SU-DHL-6 (cell line): ENCODE data around the gene SUGCT.

Experiments used
- H2AFZ ChIP-seq: fragments of 200-600 bp; sonication (generic); 2 replicates; pipeline ENCODE4 v1.6.1; 2014; ENCODE audit warnings: low read depth, mild to moderate bottlenecking, moderate library complexity, mixed read lengths, antibody characterized with exemption, low read length; ENCODE audit not compliant: severe bottlenecking
- H3F3A ChIP-seq: fragments of 200-600 bp; shearing (Covaris generic); 2 replicates; pipeline ENCODE4 v1.6.0; 2016; ENCODE audit warnings: antibody characterized with exemption, mild to moderate bottlenecking; ENCODE audit not compliant: insufficient read depth
- H3K27ac ChIP-seq: fragments of 200-600 bp; sonication (generic); 2 replicates; pipeline ENCODE4 v1.5.1; 2016; ENCODE audit warnings: low read depth, mild to moderate bottlenecking, low read length, moderate library complexity, mixed read lengths
- H3K27me3 ChIP-seq: fragments of 200-600 bp; sonication (generic), shearing (Covaris generic); 2 replicates; pipeline ENCODE4 v1.6.0; 2014; ENCODE audit warnings: mild to moderate bottlenecking, low read length
- H3K36me3 ChIP-seq: fragments of 200-600 bp; sonication (generic); 2 replicates; pipeline ENCODE4 v1.6.1; 2014; ENCODE audit warnings: mild to moderate bottlenecking, low read length, mixed read lengths
- H3K4me2 ChIP-seq: fragments of 300-600, 200-600 bp; shearing (Covaris generic), sonication (generic); 2 replicates; pipeline ENCODE4 v1.6.0; 2014; ENCODE audit warnings: low read length, low read depth, mild to moderate bottlenecking; ENCODE audit not compliant: poor library complexity, severe bottlenecking
- H3K4me3 ChIP-seq: fragments of 200-600 bp; sonication (generic); 2 replicates; pipeline ENCODE4 v1.5.1; 2014; ENCODE audit warnings: antibody characterized with exemption, low read length, mild to moderate bottlenecking, mixed read lengths; ENCODE audit not compliant: insufficient read depth, poor library complexity, severe bottlenecking
- H3K79me2 ChIP-seq: fragments of 200-600 bp; sonication (generic); 2 replicates; pipeline ENCODE4 v1.6.1; 2014; ENCODE audit warnings: mild to moderate bottlenecking, low read length, moderate library complexity; ENCODE audit not compliant: insufficient read depth
- H3K9ac ChIP-seq: fragments of 200-600 bp; sonication (generic); 2 replicates; pipeline ENCODE4 v1.7.0; 2014; ENCODE audit warnings: mild to moderate bottlenecking, low read length
- H3K9me2 ChIP-seq: fragments of 200-600 bp; sonication (generic); replicated peaks from 2 replicates; pipeline ENCODE4 v1.6.1; 2014; ENCODE audit warnings: low read length; ENCODE audit not compliant: insufficient read depth
- H3K9me3 ChIP-seq: fragments of 200-600 bp; sonication (generic); 2 replicates; pipeline ENCODE4 v1.6.1; 2014; ENCODE audit warnings: low read length, mixed read lengths; ENCODE audit not compliant: insufficient read depth
- H4K20me1 ChIP-seq: fragments of 200-600 bp; sonication (generic); 2 replicates; pipeline ENCODE4 v1.6.1; 2014; ENCODE audit warnings: low read depth, mild to moderate bottlenecking, antibody characterized with exemption, low read length, moderate library complexity, mixed read lengths
- EZH2phosphoT487 ChIP-seq: fragments of 200-600 bp; sonication (generic), shearing (Covaris generic); conservative IDR thresholded peaks from 2 replicates; pipeline ENCODE4 v1.6.1; 2018; ENCODE audit warnings: mild to moderate bottlenecking, antibody characterized with exemption, low read length, moderate library complexity, mixed read lengths
- TF ChIP-seq, protein P1 (sequence below): fragments of 200-600 bp; sonication (generic); IDR thresholded peaks from one replicate; pipeline ENCODE4 v1.5.1; 2017; ENCODE audit warnings: antibody characterized with exemption, mild to moderate bottlenecking, low read length, moderate library complexity; ENCODE audit not compliant: insufficient read depth, poor library complexity, severe bottlenecking

Gene SUGCT

DNA sequence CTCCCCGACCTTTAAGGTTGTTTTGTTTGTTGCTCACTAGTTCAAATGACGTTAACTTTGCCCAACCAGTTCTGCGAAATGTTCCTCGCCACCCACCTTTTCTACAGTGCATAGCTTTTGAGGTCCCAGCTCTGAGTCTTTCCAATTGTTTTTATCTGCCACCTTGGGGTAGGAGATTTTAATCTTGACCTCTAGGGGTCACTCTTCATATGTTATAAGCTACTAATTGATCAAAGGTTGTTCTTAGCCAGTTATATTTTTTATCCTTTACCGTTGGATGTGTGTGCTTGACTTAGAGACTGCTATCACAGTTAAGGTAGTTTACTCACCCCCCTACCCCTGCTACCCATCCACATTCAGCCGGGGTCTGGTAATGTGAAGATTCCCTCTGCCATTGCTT is 372.4 kb downstream of the SUGCT start:
- no peaks in the 10 kb centered on the region; the same call in 1 of the 2 replicates for H3K36me3 ChIP-seq

DNA sequence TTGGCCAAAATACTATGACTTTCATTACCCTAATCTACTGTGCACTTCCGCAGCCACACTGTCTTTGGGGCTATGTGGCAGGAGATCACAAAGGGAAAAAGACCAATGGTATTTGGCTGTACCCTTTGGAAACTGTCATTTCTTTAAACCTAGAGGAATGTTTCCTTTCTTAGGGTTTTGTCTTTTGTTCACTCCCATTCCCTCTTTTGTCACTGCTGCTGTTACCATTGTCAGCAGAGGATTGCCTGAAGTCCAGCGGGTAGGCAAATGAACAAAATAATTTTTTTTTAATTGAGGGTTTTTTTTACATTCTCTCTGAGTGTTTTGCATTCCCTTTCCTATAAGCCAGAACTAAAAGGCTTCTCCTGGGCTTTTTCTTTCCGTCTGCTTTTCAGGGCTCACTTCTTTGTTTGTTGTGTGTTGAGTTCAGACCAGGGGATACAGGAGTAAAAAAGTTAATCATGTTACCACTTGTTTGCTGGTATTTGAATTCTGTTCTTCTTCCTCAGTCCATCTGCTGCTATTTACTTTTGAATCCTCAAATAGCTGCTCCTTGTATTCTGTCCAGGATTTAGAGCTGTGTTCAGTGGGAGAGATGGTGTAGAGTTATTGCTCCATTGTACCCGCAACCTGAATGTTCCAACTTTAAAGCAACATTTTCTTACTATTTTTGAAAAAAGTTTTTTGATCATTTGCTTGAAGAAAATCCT is 374.6 kb downstream of the SUGCT start:
- Histone ChIP-seq H2AFZ (no peak overlapping the region), H3K4me2 (no peak overlapping the region), H3K9me3 (0 out of 2 replicates have a peak, but pooled peaks cover 5% of the 10 kb centered on the region), H3K9me2 (no peaks in the 10 kb centered on the region), H3K4me3 (no peak overlapping the region), H3F3A (no peaks in the 10 kb centered on the region), H3K27ac (no peak overlapping the region), H3K36me3 (no peaks in the 10 kb centered on the region; the same call in 1 of the 2 replicates), H3K9ac (no peak overlapping the region), H4K20me1 (no peaks in the 10 kb centered on the region), H3K79me2 (no peaks in the 10 kb centered on the region), H3K27me3 (no peaks in the 10 kb centered on the region)
- TF ChIP-seq, protein P1, sequence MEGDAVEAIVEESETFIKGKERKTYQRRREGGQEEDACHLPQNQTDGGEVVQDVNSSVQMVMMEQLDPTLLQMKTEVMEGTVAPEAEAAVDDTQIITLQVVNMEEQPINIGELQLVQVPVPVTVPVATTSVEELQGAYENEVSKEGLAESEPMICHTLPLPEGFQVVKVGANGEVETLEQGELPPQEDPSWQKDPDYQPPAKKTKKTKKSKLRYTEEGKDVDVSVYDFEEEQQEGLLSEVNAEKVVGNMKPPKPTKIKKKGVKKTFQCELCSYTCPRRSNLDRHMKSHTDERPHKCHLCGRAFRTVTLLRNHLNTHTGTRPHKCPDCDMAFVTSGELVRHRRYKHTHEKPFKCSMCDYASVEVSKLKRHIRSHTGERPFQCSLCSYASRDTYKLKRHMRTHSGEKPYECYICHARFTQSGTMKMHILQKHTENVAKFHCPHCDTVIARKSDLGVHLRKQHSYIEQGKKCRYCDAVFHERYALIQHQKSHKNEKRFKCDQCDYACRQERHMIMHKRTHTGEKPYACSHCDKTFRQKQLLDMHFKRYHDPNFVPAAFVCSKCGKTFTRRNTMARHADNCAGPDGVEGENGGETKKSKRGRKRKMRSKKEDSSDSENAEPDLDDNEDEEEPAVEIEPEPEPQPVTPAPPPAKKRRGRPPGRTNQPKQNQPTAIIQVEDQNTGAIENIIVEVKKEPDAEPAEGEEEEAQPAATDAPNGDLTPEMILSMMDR, result no peak
- no peak for TF ChIP-seq EZH2phosphoT487

More for the DNA sequence above, 372.4 kb downstream of the SUGCT start:
- Histone ChIP-seq H3K9ac (no peak overlapping the region), H3K4me3 (no peak overlapping the region), H3K9me2 (no peaks in the 10 kb centered on the region), H3K9me3 (0 out of 2 replicates have a peak, but pooled peaks cover 5% of the 10 kb centered on the region), H3K79me2 (no peaks in the 10 kb centered on the region), H3K27me3 (no peaks in the 10 kb centered on the region), H3F3A (no peaks in the 10 kb centered on the region), H2AFZ (no peak overlapping the region), H3K4me2 (no peak overlapping the region), H3K27ac (no peak overlapping the region), H4K20me1 (no peaks in the 10 kb centered on the region)
- no peak for TF ChIP-seq EZH2phosphoT487
- TF ChIP-seq, protein P1, result peak; percentile 73

DNA sequence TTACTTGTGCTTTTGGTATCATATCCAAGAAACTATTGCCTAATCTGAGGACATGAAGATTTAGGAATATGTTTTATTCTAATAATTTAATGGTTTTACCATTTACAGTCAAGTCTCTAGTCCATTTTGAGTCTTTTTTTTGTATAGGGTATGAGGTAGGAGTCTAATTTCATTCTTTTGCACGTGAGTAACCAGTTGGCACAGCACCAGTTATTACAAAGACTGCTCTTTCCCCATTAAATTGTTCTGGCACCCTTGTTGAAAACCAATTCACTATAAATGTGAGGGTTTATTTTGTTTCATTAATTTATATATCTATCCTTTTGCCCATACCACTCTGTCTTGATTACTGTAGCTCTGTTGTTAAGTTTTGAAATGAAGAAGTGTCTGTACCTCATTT is 381.6 kb downstream of the SUGCT start:
- no peak overlapping the region for H3K9ac ChIP-seq
- H3K79me2 ChIP-seq, result no peaks in the 10 kb centered on the region
- no peaks in the 10 kb centered on the region for H3F3A ChIP-seq
- H3K27ac ChIP-seq, result no peak overlapping the region
- H2AFZ ChIP-seq, result no peak overlapping the region
- H4K20me1 ChIP-seq, result no peaks in the 10 kb centered on the region
- TF ChIP-seq, protein P1, result no peak
- no peak for TF ChIP-seq EZH2phosphoT487
- no peak overlapping the region for H3K4me2 ChIP-seq
- no peaks in the 10 kb centered on the region for H3K27me3 ChIP-seq
- H3K9me3 ChIP-seq, result no peaks in the 10 kb centered on the region
- no peak overlapping the region for H3K4me3 ChIP-seq
- no peaks in the 10 kb centered on the region for H3K36me3 ChIP-seq
- no peaks in the 10 kb centered on the region for H3K9me2 ChIP-seq
